BLaER1 (cell line): Measurements from ENCODE around the gene UBE2J2.
A peak's percentile ranks its signal among the peaks of the same experiment; 100 is the strongest.
"Not testable (repeated sequence)": the region's sequence is repeated elsewhere in the genome, so short reads cannot be mapped to it uniquely, and the experiment has no call there.

Source experiments
- H3K27ac ChIP-seq: shearing (Covaris generic); formaldehyde crosslinking; 2 replicates; pipeline ENCODE4 v1.8.1; 2022
- H3K27me3 ChIP-seq: shearing (Covaris generic); formaldehyde crosslinking; 2 replicates; pipeline ENCODE4 v1.8.1; 2022
- H3K36me3 ChIP-seq: shearing (Covaris generic); formaldehyde crosslinking; 2 replicates; pipeline ENCODE4 v1.8.1; 2022
- H3K4me1 ChIP-seq: shearing (Covaris generic); formaldehyde crosslinking; 2 replicates; pipeline ENCODE4 v1.8.1; 2022
- H3K4me2 ChIP-seq: shearing (Covaris generic); formaldehyde crosslinking; 2 replicates; pipeline ENCODE4 v1.8.1; 2022
- H3K4me3 ChIP-seq: shearing (Covaris generic); formaldehyde crosslinking; 2 replicates; pipeline ENCODE4 v1.8.1; 2022
- H3K9ac ChIP-seq: shearing (Covaris generic); formaldehyde crosslinking; 2 replicates; pipeline ENCODE4 v1.8.1; 2022
- H3K9me3 ChIP-seq: shearing (Covaris generic); formaldehyde crosslinking; 2 replicates; pipeline ENCODE4 v1.8.1; 2022
- H4K20me1 ChIP-seq: shearing (Covaris generic); formaldehyde crosslinking; 2 replicates; pipeline ENCODE4 v1.8.1; 2022
- Cebpa-rat ChIP-seq: shearing (Covaris generic); IDR thresholded peaks from 2 replicates; pipeline ENCODE4 v1.8.1; 2022

Gene UBE2J2

GRCh38 chr1:1273512-1274298 is at the start of gene UBE2J2:
UBE2J2 (minus strand) TSS chr1:1273854; CDS start chr1:1267992, 5,862 bp downstream.
- peaks cover 36% of the 10 kb centered on the region for H3K36me3 ChIP-seq
- H3K9me3 ChIP-seq: no peaks in the 10 kb centered on the region
- H4K20me1 ChIP-seq: peaks cover 48% of the 10 kb centered on the region
- TF ChIP-seq Cebpa-rat: no peak
- peak within 1 kb of the TSS; percentile 99 for H3K4me2 ChIP-seq
- H3K27me3 ChIP-seq: no peaks in the 10 kb centered on the region
- H3K4me1 ChIP-seq: peaks cover 43% of the 10 kb centered on the region
- H3K4me3 ChIP-seq: peak within 1 kb of the TSS; percentile 100
- peak within 1 kb of the TSS; percentile 98 for H3K9ac ChIP-seq
- peak within 1 kb of the TSS; percentile 98 for H3K27ac ChIP-seq

- H3K4me3 ChIP-seq: 0 out of 2 replicates have a peak overlapping the region, but pooled peaks have one; percentile 33
- H3K9ac ChIP-seq: peak overlapping the region; percentile 43; the same call in 1 of the 2 replicates
- no peaks in the 10 kb centered on the region for H3K27me3 ChIP-seq
- H3K9me3 ChIP-seq: no peaks in the 10 kb centered on the region
- peak overlapping the region; percentile 75 for H3K4me2 ChIP-seq
- H3K27ac ChIP-seq: no peak overlapping the region
- peaks cover 85% of the 10 kb centered on the region for H4K20me1 ChIP-seq
- peaks cover 67% of the 10 kb centered on the region for H3K36me3 ChIP-seq
- TF ChIP-seq Cebpa-rat: no peak
- H3K4me1 ChIP-seq: peaks cover 39% of the 10 kb centered on the region
Observed at GRCh38 chr1:1322952-1323351, 49.3 kb upstream of the UBE2J2 start.

- Histone ChIP-seq H3K4me2 (no peak overlapping the region), H3K9me3 (no peaks in the 10 kb centered on the region), H3K9ac (no peak overlapping the region), H3K27me3 (no peaks in the 10 kb centered on the region), H3K27ac (no peak overlapping the region), H3K4me1 (peaks cover 39% of the 10 kb centered on the region), H3K4me3 (no peak overlapping the region), H3K36me3 (peaks cover 67% of the 10 kb centered on the region), H4K20me1 (peaks cover 85% of the 10 kb centered on the region)
- no peak for TF ChIP-seq Cebpa-rat
Observed at GRCh38 chr1:1322418-1322817, 48.8 kb upstream of the UBE2J2 start.

- peaks cover 37% of the 10 kb centered on the region for H3K4me1 ChIP-seq
- H3K4me2 ChIP-seq: no peak overlapping the region
- H3K36me3 ChIP-seq: peaks cover 66% of the 10 kb centered on the region
- H4K20me1 ChIP-seq: peaks cover 85% of the 10 kb centered on the region
- no peak overlapping the region for H3K4me3 ChIP-seq
- H3K27ac ChIP-seq: no peak overlapping the region
- H3K9me3 ChIP-seq: no peaks in the 10 kb centered on the region
- peak overlapping the region; percentile 53; the same call in 1 of the 2 replicates for H3K9ac ChIP-seq
- H3K27me3 ChIP-seq: no peaks in the 10 kb centered on the region
- TF ChIP-seq Cebpa-rat: no peak
Observed at GRCh38 chr1:1321477-1321876, 47.8 kb upstream of the UBE2J2 start.

- H3K4me2 ChIP-seq: no peak overlapping the region
Observed at GRCh38 chr1:1320666-1321448, 47.2 kb upstream of the UBE2J2 start.

GRCh38 chr1:1319646-1319941 is 45.9 kb upstream of the UBE2J2 start:
- no peak for TF ChIP-seq Cebpa-rat
- Histone ChIP-seq H3K9me3 (no peaks in the 10 kb centered on the region), H4K20me1 (peaks cover 84% of the 10 kb centered on the region), H3K4me3 (no peak overlapping the region), H3K27me3 (no peaks in the 10 kb centered on the region), H3K36me3 (peaks cover 78% of the 10 kb centered on the region), H3K27ac (no peak overlapping the region), H3K4me1 (peaks cover 22% of the 10 kb centered on the region), H3K9ac (peak overlapping the region; percentile 45; the same call in 1 of the 2 replicates), H3K4me2 (no peak overlapping the region)

More at GRCh38 chr1:1320666-1321448, 47.2 kb upstream of the UBE2J2 start:
- H3K4me3 ChIP-seq: no peak overlapping the region
- H3K4me1 ChIP-seq: peaks cover 30% of the 10 kb centered on the region
- peak overlapping the region; percentile 53; the same call in 1 of the 2 replicates for H3K9ac ChIP-seq
- no peaks in the 10 kb centered on the region for H3K27me3 ChIP-seq
- peaks cover 67% of the 10 kb centered on the region for H3K36me3 ChIP-seq
- H3K9me3 ChIP-seq: no peaks in the 10 kb centered on the region
- no peak for TF ChIP-seq Cebpa-rat
- peaks cover 85% of the 10 kb centered on the region for H4K20me1 ChIP-seq
- H3K27ac ChIP-seq: no peak overlapping the region

- Histone ChIP-seq H3K27me3 (no peaks in the 10 kb centered on the region), H3K4me1 (peaks cover 22% of the 10 kb centered on the region), H3K27ac (no peak overlapping the region), H3K36me3 (peaks cover 84% of the 10 kb centered on the region), H3K4me2 (no peak overlapping the region), H3K4me3 (no peak overlapping the region), H3K9ac (peak overlapping the region; percentile 45; the same call in 1 of the 2 replicates), H3K9me3 (no peaks in the 10 kb centered on the region), H4K20me1 (peaks cover 90% of the 10 kb centered on the region)
- no peak for TF ChIP-seq Cebpa-rat
Observed at GRCh38 chr1:1318777-1319645, 45.4 kb upstream of the UBE2J2 start.

GRCh38 chr1:1318131-1318652 is 44.5 kb upstream of the UBE2J2 start:
- Histone ChIP-seq H3K4me2 (no peak overlapping the region), H4K20me1 (peaks cover 94% of the 10 kb centered on the region), H3K4me1 (peaks cover 17% of the 10 kb centered on the region), H3K9me3 (no peaks in the 10 kb centered on the region), H3K36me3 (peaks cover 92% of the 10 kb centered on the region), H3K27ac (no peak overlapping the region), H3K27me3 (no peaks in the 10 kb centered on the region), H3K9ac (no peak overlapping the region), H3K4me3 (no peak overlapping the region)
- no peak for TF ChIP-seq Cebpa-rat

GRCh38 chr1:1317420-1317819 is 43.8 kb upstream of the UBE2J2 start:
- Histone ChIP-seq H4K20me1 (peaks cover 95% of the 10 kb centered on the region), H3K9ac (no peak overlapping the region), H3K9me3 (no peaks in the 10 kb centered on the region), H3K4me1 (peaks cover 12% of the 10 kb centered on the region), H3K4me3 (no peak overlapping the region), H3K27me3 (no peaks in the 10 kb centered on the region), H3K36me3 (peaks cover 94% of the 10 kb centered on the region), H3K4me2 (no peak overlapping the region), H3K27ac (no peak overlapping the region)
- no peak for TF ChIP-seq Cebpa-rat

GRCh38 chr1:1316199-1316598 is 42.5 kb upstream of the UBE2J2 start:
- H3K4me3 ChIP-seq, H3K27ac ChIP-seq, H3K9ac ChIP-seq, H3K27me3 ChIP-seq, H3K9me3 ChIP-seq, H3K4me2 ChIP-seq: not testable (repeated sequence)
- Histone ChIP-seq H3K36me3 (peaks cover 96% of the 10 kb centered on the region), H4K20me1 (peaks cover 94% of the 10 kb centered on the region), H3K4me1 (peaks cover 12% of the 10 kb centered on the region)
